Measurements from ENCODE around the gene SLFNL1.

SLFNL1 gene

GRCh38 chr1:40997096-40997495 lies 24.4 kb downstream of the SLFNL1 start:
- TF ChIP-seq, protein P1, sequence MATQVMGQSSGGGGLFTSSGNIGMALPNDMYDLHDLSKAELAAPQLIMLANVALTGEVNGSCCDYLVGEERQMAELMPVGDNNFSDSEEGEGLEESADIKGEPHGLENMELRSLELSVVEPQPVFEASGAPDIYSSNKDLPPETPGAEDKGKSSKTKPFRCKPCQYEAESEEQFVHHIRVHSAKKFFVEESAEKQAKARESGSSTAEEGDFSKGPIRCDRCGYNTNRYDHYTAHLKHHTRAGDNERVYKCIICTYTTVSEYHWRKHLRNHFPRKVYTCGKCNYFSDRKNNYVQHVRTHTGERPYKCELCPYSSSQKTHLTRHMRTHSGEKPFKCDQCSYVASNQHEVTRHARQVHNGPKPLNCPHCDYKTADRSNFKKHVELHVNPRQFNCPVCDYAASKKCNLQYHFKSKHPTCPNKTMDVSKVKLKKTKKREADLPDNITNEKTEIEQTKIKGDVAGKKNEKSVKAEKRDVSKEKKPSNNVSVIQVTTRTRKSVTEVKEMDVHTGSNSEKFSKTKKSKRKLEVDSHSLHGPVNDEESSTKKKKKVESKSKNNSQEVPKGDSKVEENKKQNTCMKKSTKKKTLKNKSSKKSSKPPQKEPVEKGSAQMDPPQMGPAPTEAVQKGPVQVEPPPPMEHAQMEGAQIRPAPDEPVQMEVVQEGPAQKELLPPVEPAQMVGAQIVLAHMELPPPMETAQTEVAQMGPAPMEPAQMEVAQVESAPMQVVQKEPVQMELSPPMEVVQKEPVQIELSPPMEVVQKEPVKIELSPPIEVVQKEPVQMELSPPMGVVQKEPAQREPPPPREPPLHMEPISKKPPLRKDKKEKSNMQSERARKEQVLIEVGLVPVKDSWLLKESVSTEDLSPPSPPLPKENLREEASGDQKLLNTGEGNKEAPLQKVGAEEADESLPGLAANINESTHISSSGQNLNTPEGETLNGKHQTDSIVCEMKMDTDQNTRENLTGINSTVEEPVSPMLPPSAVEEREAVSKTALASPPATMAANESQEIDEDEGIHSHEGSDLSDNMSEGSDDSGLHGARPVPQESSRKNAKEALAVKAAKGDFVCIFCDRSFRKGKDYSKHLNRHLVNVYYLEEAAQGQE (IDR thresholded peaks at IDR 0.05; ENCODE audit: low read depth), result no peak
- TF ChIP-seq TEAD4 (IDR thresholded peaks at IDR 0.05) (no peak), NFIC (IDR thresholded peaks at IDR 0.05) (no peak), FOXM1 (IDR thresholded peaks at IDR 0.05; ENCODE audit: borderline replicate concordance, low read depth) (no peak)
- TF ChIP-seq, protein P2, sequence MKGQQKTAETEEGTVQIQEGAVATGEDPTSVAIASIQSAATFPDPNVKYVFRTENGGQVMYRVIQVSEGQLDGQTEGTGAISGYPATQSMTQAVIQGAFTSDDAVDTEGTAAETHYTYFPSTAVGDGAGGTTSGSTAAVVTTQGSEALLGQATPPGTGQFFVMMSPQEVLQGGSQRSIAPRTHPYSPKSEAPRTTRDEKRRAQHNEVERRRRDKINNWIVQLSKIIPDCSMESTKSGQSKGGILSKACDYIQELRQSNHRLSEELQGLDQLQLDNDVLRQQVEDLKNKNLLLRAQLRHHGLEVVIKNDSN (IDR thresholded peaks at IDR 0.05), result no peak

DNA sequence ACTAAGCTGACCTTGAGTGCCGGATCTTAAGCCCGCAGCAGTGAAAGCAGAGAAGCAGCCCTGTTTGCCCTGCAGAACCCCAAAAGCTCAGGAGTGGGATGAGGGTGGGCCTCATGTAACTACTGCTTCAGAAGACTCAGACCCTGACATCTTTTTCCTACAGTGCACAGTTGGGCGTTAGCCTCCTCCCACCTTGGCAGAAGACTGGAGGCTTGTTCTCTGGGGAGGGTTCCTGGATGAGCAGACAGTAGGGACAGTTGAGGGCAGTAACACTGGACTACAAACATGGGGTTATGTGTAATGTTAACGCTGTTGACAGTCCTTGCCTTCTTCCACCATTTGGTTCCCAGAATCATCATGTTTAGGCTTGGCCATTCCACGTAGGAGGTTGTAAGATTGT lies 32.5 kb downstream of the SLFNL1 start:
- TF ChIP-seq, protein P1 (IDR thresholded peaks at IDR 0.05; ENCODE audit: low read depth), result no peak
- TF ChIP-seq EP300 (IDR thresholded peaks at IDR 0.05; ENCODE audit: borderline replicate concordance) (no peak), NFIC (IDR thresholded peaks at IDR 0.05) (no peak), TAF1 (IDR thresholded peaks at IDR 0.05; ENCODE audit: low read depth) (no peak), MAX (IDR thresholded peaks at IDR 0.05) (no peak), FOXM1 (IDR thresholded peaks at IDR 0.05; ENCODE audit: borderline replicate concordance, low read depth) (no peak)

- TF ChIP-seq CEBPB (IDR thresholded peaks at IDR 0.05), result no peak
- no peak for TF ChIP-seq EP300 (IDR thresholded peaks at IDR 0.05; ENCODE audit: borderline replicate concordance)
- no peak for TF ChIP-seq NFIC (IDR thresholded peaks at IDR 0.05)
- no peak for TF ChIP-seq EGR1 (IDR thresholded peaks at IDR 0.05)
- no peak for TF ChIP-seq FOXM1 (IDR thresholded peaks at IDR 0.05; ENCODE audit: borderline replicate concordance, low read depth)
- TF ChIP-seq ZBTB7A (IDR thresholded peaks at IDR 0.05; ENCODE audit: low read depth), result no peak
- TF ChIP-seq MAX (IDR thresholded peaks at IDR 0.05), result no peak
- TF ChIP-seq, protein P2 (IDR thresholded peaks at IDR 0.05), result no peak
- no peak for TF ChIP-seq RAD21 (IDR thresholded peaks at IDR 0.05; ENCODE audit: low read depth)
- no peak for TF ChIP-seq CREB1 (IDR thresholded peaks at IDR 0.05; ENCODE audit: low read depth)
- TF ChIP-seq YY1 (IDR thresholded peaks at IDR 0.05; ENCODE audit: low read depth), result no peak
- TF ChIP-seq TCF12 (IDR thresholded peaks at IDR 0.05; ENCODE audit: low read depth), result no peak
- TF ChIP-seq, protein P1 (IDR thresholded peaks at IDR 0.05; ENCODE audit: low read depth), result no peak
- no peak for TF ChIP-seq TEAD4 (IDR thresholded peaks at IDR 0.05)
- TF ChIP-seq TAF1 (IDR thresholded peaks at IDR 0.05; ENCODE audit: low read depth), result no peak
These were observed 33.2 kb downstream of the SLFNL1 start for GRCh38 chr1:40988280-40988679.

DNA sequence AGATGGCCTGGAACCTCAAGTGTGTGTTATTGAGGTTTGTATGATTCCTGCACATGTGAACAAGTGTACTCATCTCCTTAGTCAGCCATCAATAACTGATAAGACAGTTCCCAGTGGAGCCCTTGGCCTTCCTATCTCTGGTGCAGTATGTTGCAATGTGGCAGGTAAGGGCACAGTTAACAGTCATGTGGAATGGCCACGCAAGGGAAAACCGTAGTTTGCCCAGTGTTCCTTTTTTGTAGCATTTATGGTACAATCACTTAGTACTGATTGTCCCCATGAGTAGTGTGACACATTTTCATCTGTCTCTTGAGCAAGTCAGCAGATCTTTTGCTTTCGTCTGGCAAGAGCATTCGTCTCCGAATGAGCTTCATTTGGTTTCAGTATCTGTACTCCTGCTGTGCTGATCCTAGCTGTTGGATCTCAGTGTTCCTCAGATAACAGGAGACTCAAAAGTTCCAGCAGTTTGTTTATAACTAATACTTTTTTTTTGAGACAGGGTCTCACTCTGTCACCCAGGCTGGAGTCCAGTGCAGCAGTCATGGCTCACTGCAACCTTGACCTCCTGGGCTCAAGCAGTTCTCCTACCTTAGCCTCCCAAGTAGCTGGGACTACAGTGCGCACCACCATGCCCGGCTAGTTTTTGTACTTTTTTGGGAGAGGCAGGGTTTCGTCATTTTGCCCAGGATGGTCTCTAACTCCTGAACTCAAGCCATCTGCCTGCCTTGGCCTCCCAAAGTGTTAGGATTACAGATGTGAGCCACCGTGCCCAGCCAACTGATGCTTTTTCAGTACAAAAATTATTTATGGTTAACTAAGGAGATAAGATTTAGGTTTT lies 33.9 kb downstream of the SLFNL1 start:
- TF ChIP-seq TCF12 (IDR thresholded peaks at IDR 0.05; ENCODE audit: low read depth) (no peak), TEAD4 (IDR thresholded peaks at IDR 0.05) (no peak)

GRCh38 chr1:40986956-40987355 lies 34.6 kb downstream of the SLFNL1 start:
- no peak for TF ChIP-seq MAX (IDR thresholded peaks at IDR 0.05)
- no peak for TF ChIP-seq CREB1 (IDR thresholded peaks at IDR 0.05; ENCODE audit: low read depth)
- TF ChIP-seq ZBTB7A (IDR thresholded peaks at IDR 0.05; ENCODE audit: low read depth), result no peak
- TF ChIP-seq CEBPB (IDR thresholded peaks at IDR 0.05), result no peak
- TF ChIP-seq TEAD4 (IDR thresholded peaks at IDR 0.05), result no peak
- no peak for TF ChIP-seq NFIC (IDR thresholded peaks at IDR 0.05)
